Measurements from ENCODE around the gene LYSMD2. TPM values are rescaled to one million over a fixed set of nuclear protein-coding genes. Genes with fewer than 3 reads are reported as not detected.

Gene LYSMD2
- total and polyA plus RNA-seq, 2 of the 8 experiments (the other 6 are each of a cell fraction or from before 2014, with no cell fraction given) = 2.2 to 2.7 TPM

- Histone ChIP-seq H3K4ac (replicated peaks; ENCODE audit: insufficient read length, low read depth, low read length) (no peak overlapping the region), H3K18ac (ENCODE audit: extremely low read depth, low read length) (no peak overlapping the region), H2BK20ac (ENCODE audit: low read length) (no peak overlapping the region), H3K4me3 (ENCODE audit: extremely low read depth in 1 of 4, insufficient read depth in 2 of 4, low read depth in 3 of 4, low read length in 4 of 4) (no peak overlapping the region), H3K36me3 (ENCODE audit: control insufficient read depth in 2 of 4, insufficient read depth in 4 of 4, low read length in 3 of 4) (no peaks in the 10 kb centered on the region), H3K79me2 (ENCODE audit: control insufficient read depth in 1 of 2, insufficient read depth in 2 of 2, low read length in 2 of 2) (no peaks in the 10 kb centered on the region), H3K27me3 (replicated peaks in 1 of 4; ENCODE audit: control insufficient read depth in 3 of 4, extremely low read depth in 1 of 4, insufficient read depth in 3 of 4, low read length in 3 of 4) (peaks cover 6 to 32% (median 19%) of the 10 kb centered on the region in 4 experiments), H2AK5ac (ENCODE audit: low read depth, low read length) (no peak overlapping the region), H4K91ac (replicated peaks; ENCODE audit: insufficient read length, low read length) (no peak overlapping the region), H3K23ac (ENCODE audit: insufficient read length) (no peak overlapping the region), H2BK120ac (replicated peaks; ENCODE audit: low read depth, low read length) (no peak overlapping the region), H4K20me1 (replicated peaks in 1 of 2; ENCODE audit: control insufficient read depth in 1 of 2, insufficient read depth in 2 of 2, low read length in 2 of 2) (peaks cover 1% of the 10 kb centered on the region in 2 experiments), H4K8ac (ENCODE audit: extremely low read depth, insufficient read depth, low read length) (no peak overlapping the region), H3K4me1 (replicated peaks in 1 of 4; ENCODE audit: control insufficient read depth in 3 of 4, insufficient read depth in 4 of 4, low read length in 3 of 4) (peaks cover 0 to 4% (median 0%) of the 10 kb centered on the region in 4 experiments; a peak in 1 of 7 replicates), H3K4me2 (ENCODE audit: insufficient read depth in 1 of 2, low read depth in 2 of 2, low read length in 2 of 2) (no peak overlapping the region), H2BK15ac (ENCODE audit: low read length) (no peak overlapping the region), H3K79me1 (ENCODE audit: low read depth, low read length) (no peaks in the 10 kb centered on the region), H2BK5ac (ENCODE audit: low read depth, low read length) (no peak overlapping the region), H2AFZ (ENCODE audit: low read length) (no peak overlapping the region), H3K9ac (replicated peaks in 1 of 4; ENCODE audit: extremely low read depth in 1 of 4, low read depth in 3 of 4, low read length in 3 of 4) (no peak overlapping the region), H3K9me3 (ENCODE audit: insufficient read depth in 2 of 2, low read depth in 1 of 2, low read length in 1 of 2) (no peaks in the 10 kb centered on the region), H3K56ac (replicated peaks; ENCODE audit: insufficient read length, low read depth, low read length) (no peak overlapping the region), H3K27ac (ENCODE audit: low read depth, low read length) (no peak overlapping the region), H4K5ac (ENCODE audit: insufficient read length, low read depth, low read length) (no peak overlapping the region), H2BK12ac (ENCODE audit: low read depth, low read length) (no peak overlapping the region), H3K23me2 (ENCODE audit: low read depth, low read length) (peaks cover 8% of the 10 kb centered on the region), H3K14ac (ENCODE audit: insufficient read length) (no peak overlapping the region)
- WGBS, 2 experiments (ENCODE audit: extremely low coverage in 1 of 2, insufficient coverage in 1 of 2, insufficient read length in 1 of 2, insufficient replicate concordance in 2 of 2, low coverage in 1 of 2, low lambda C conversion rate in 2 of 2, missing lambda C conversion rate in 1 of 2) = 88% methylated on average over 5 of the region's 5 CpGs; no CpG with 5 or more reads in 1 of the 2 experiments
- TF ChIP-seq KDM4A (IDR thresholded peaks at IDR 0.05; ENCODE audit: low read depth, low read length, severe bottlenecking) (no peak), RAD21 (IDR thresholded peaks at IDR 0.05 in 1 of 2, conservative IDR thresholded peaks at IDR 0.05 in 1 of 2; ENCODE audit: low read depth in 2 of 2, low read length in 2 of 2) (peak; percentile 28 to 47; a peak in 2 of 4 replicates), GABPA (IDR thresholded peaks at IDR 0.05; ENCODE audit: borderline replicate concordance, insufficient read depth, low read length) (no peak), SP2 (IDR thresholded peaks at IDR 0.05; ENCODE audit: low read length) (no peak), CTCF (IDR thresholded peaks at IDR 0.05; ENCODE audit: control extremely low read depth in 1 of 3, insufficient read depth in 1 of 3, low read depth in 1 of 3, low read length in 3 of 3) (no peak), CTBP2 (IDR thresholded peaks at IDR 0.05; ENCODE audit: borderline replicate concordance, insufficient read depth, insufficient read length, low read length) (no peak), ATF3 (IDR thresholded peaks at IDR 0.05; ENCODE audit: insufficient read depth, low read depth, low read length) (no peak)
- DNase-seq (ENCODE audit: low read depth in 1 of 2, low spot score in 2 of 2) (no peak), FAIRE-seq (no peak)
- ChIA-PET CTCF (ENCODE audit: partially characterized antibody) (interaction anchor here (0.6 to 3.2 kb wide), 6 partner anchors 15 to 282 kb away, joined by 3 to 14 read pairs (median 4); no protein-coding TSS in a partner anchor), POLR2A (ENCODE audit: partially characterized antibody) (interaction anchor here (2.6 kb wide), 1 partner anchor 16 kb away, joined by 7 read pairs; the partner anchor contains the start of gene TMOD2)
Observed at GRCh38 chr15:51735228-51736010, 2.0 kb downstream of the LYSMD2 start.

Measured in H1 (cell line).